Measurements from ENCODE around the gene C20orf204.

DNA sequence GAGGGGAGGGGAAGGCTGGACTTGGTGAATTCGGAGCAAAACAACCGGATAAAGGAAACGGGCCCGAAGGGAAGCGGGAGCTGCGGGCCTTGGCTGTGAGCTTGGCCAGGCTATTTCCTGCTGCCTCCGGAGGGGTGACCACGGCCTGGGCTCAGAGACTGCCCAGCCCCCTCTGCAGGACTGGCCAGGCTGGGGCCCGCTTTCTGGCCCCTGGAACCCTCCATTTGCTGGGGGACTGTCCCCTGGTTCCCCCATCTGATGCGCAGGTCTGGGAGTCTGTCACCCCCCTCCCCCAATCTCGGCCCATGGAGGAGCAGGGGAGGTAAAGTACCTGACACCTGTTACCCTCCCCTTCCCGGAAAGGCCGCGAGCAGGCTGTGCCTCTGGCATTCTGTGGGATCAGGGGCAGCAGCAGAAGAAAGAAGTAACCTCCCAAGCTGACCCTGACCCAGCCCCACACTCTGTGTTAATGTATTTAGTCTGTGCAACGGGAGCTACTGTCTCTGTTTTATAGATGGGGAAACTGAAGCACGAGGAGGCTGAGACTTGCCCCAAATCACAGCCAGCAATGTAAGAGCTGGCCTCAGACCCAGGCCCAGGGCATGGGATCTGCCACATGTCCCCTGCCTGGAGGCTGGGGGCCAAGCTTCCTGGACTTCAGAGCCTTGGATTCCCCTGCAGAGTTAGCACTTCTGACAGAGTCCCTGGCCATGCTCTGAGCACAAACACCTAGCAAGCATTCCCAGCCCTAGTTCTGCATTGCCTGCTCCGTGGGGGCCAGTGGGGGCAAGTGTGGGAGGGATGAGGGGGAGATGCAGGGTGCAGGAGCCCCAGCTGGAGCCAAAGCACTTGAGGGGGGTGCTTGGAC, 3.5 kb downstream of the C20orf204 start:
- no peak for TF ChIP-seq EZH2 (IDR thresholded peaks at IDR 0.05; ENCODE audit: borderline replicate concordance, insufficient read depth, low read length, poor library complexity, severe bottlenecking)
- TF ChIP-seq POLR2AphosphoS5 (IDR thresholded peaks at IDR 0.05), result no peak
- TF ChIP-seq, protein P1, sequence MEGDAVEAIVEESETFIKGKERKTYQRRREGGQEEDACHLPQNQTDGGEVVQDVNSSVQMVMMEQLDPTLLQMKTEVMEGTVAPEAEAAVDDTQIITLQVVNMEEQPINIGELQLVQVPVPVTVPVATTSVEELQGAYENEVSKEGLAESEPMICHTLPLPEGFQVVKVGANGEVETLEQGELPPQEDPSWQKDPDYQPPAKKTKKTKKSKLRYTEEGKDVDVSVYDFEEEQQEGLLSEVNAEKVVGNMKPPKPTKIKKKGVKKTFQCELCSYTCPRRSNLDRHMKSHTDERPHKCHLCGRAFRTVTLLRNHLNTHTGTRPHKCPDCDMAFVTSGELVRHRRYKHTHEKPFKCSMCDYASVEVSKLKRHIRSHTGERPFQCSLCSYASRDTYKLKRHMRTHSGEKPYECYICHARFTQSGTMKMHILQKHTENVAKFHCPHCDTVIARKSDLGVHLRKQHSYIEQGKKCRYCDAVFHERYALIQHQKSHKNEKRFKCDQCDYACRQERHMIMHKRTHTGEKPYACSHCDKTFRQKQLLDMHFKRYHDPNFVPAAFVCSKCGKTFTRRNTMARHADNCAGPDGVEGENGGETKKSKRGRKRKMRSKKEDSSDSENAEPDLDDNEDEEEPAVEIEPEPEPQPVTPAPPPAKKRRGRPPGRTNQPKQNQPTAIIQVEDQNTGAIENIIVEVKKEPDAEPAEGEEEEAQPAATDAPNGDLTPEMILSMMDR (IDR thresholded peaks at IDR 0.05; ENCODE audit: poor library complexity, severe bottlenecking), result no peak
- TF ChIP-seq RAD21 (conservative IDR thresholded peaks at IDR 0.05), result no peak
- TF ChIP-seq EP300 (conservative IDR thresholded peaks at IDR 0.05; ENCODE audit: poor library complexity, severe bottlenecking), result no peak

Data from neural cell (in vitro differentiated cells).